Measurements from ENCODE around the gene CBFB. TPM values are rescaled to one million over a fixed set of nuclear protein-coding genes. Genes with fewer than 3 reads are reported as not detected.

Gene CBFB
- total and polyA plus RNA-seq, 2 donors = 19.3 to 62.5 TPM

DNA sequence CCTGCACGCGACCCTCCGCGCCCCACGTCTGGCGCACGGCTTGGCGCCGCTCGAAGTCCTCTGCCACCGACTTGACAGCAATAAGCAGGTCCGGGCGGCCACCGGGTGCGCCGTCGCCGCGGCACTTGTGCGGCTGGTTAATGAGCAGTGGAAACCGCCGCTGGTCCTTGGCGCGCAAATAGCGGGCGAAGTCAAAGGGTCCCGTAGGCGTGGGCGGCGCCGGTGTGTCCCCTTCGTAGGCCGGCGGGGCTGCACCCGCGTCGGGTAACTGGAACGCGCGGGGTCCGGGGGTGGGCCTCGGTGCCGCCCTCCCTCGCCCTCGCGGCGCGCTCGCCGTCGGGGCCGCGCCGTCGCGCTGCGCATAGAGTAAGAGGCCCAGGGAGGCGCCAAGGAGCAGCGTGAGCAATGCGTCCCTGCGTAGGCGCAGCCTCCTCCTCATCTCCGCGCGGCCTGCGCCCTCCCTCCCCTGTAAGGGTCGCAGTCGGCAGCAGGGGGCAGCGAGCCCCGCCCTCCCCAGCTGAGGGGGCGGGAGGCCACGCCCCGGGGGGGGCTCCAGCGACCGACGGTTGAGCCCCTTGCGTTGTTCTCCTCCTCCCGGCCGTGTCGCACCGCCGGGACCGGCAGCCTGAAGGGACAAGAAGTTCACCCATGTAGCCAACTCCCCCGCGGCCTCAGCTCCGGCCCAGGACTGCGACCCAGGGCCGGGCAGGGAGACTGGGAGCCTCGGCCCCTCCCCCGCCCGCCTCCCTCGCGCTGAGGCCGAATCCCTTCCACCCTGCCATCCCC is 121.3 kb downstream of the CBFB start:
- no peak for DNase-seq (ENCODE audit: extremely low spot score)
- WGBS = 7% methylated on average over 94 of the region's 94 CpGs
- H3K4me3 ChIP-seq (ENCODE audit: low read depth, low read length) = peak overlapping the region; percentile 62
- H3K36me3 ChIP-seq (ENCODE audit: insufficient read depth) = no peaks in the 10 kb centered on the region
- no peaks in the 10 kb centered on the region for H3K4me1 ChIP-seq (ENCODE audit: insufficient read depth)
- H3K27ac ChIP-seq (ENCODE audit: low read depth) = peak overlapping the region; percentile 92

Small RNA genes lying within 50 kb of the gene (small RNA-seq; reads per million reads assigned to genes)
- gene RN7SL543P = not detected

Other genes starting within 250 kb of the CBFB start
- not detected for gene TERB1, start 227.6 kb upstream of the CBFB start, total RNA-seq
- gene TERB1, start 227.6 kb upstream of the CBFB start, polyA plus RNA-seq = not detected
- gene NAE1, start 198.2 kb upstream of the CBFB start, total RNA-seq = 74.4 TPM
- gene NAE1, start 198.2 kb upstream of the CBFB start, polyA plus RNA-seq = 36.2 TPM
- not detected for gene CA7, start 184.7 kb upstream of the CBFB start, total RNA-seq
- not detected for gene CA7, start 184.7 kb upstream of the CBFB start, polyA plus RNA-seq
- 5.6 TPM for gene PDP2, start 148.6 kb upstream of the CBFB start, total RNA-seq
- gene PDP2, start 148.6 kb upstream of the CBFB start, polyA plus RNA-seq = 5.0 TPM
- not detected for gene CDH16, start 110.3 kb upstream of the CBFB start, total RNA-seq
- gene CDH16, start 110.3 kb upstream of the CBFB start, polyA plus RNA-seq = not detected
- 7.0 TPM for gene RRAD, start 103.6 kb upstream of the CBFB start, total RNA-seq
- gene RRAD, start 103.6 kb upstream of the CBFB start, polyA plus RNA-seq = 26.1 TPM
- gene CIAO2B, start 94.7 kb upstream of the CBFB start, total RNA-seq = 52.0 TPM
- 174 TPM for gene CIAO2B, start 94.7 kb upstream of the CBFB start, polyA plus RNA-seq
- 12.9 TPM for gene CES2, start 93.6 kb upstream of the CBFB start, total RNA-seq
- 32.5 TPM for gene CES2, start 93.6 kb upstream of the CBFB start, polyA plus RNA-seq
- gene CES3, start 67.9 kb upstream of the CBFB start, total RNA-seq = not detected
- 0.19 TPM for gene CES3, start 67.9 kb upstream of the CBFB start, polyA plus RNA-seq
- 4.9 TPM for gene CES4A, start 40.6 kb upstream of the CBFB start, total RNA-seq
- 4.0 TPM for gene CES4A, start 40.6 kb upstream of the CBFB start, polyA plus RNA-seq
- 22.8 TPM for gene PHAF1, start 80.8 kb downstream of the CBFB start, total RNA-seq
- 11.0 TPM for gene PHAF1, start 80.8 kb downstream of the CBFB start, polyA plus RNA-seq
- gene B3GNT9, start 121.8 kb downstream of the CBFB start, total RNA-seq = 22.4 TPM
- 26.4 TPM for gene B3GNT9, start 121.8 kb downstream of the CBFB start, polyA plus RNA-seq
- gene TRADD, start 130.8 kb downstream of the CBFB start, total RNA-seq = 7.3 TPM
- gene TRADD, start 130.8 kb downstream of the CBFB start, polyA plus RNA-seq = 38.1 TPM
- gene FBXL8, start 130.8 kb downstream of the CBFB start, total RNA-seq = 4.7 TPM
- gene FBXL8, start 130.8 kb downstream of the CBFB start, polyA plus RNA-seq = 20.4 TPM
- gene HSF4, start 135.6 kb downstream of the CBFB start, total RNA-seq = 4.5 TPM
- 75.2 TPM for gene HSF4, start 135.6 kb downstream of the CBFB start, polyA plus RNA-seq
- gene NOL3, start 141.4 kb downstream of the CBFB start, total RNA-seq = 5.3 TPM
- gene NOL3, start 141.4 kb downstream of the CBFB start, polyA plus RNA-seq = 66.6 TPM
- 11.4 TPM for gene MATCAP1, start 154.8 kb downstream of the CBFB start, total RNA-seq
- gene MATCAP1, start 154.8 kb downstream of the CBFB start, polyA plus RNA-seq = 20.9 TPM
- 3.4 TPM for gene EXOC3L1, start 161.0 kb downstream of the CBFB start, total RNA-seq
- gene EXOC3L1, start 161.0 kb downstream of the CBFB start, polyA plus RNA-seq = 3.7 TPM
- 28.0 TPM for gene E2F4, start 163.0 kb downstream of the CBFB start, total RNA-seq
- 65.0 TPM for gene E2F4, start 163.0 kb downstream of the CBFB start, polyA plus RNA-seq
- 2.7 TPM for gene ELMO3, start 170.0 kb downstream of the CBFB start, total RNA-seq
- gene ELMO3, start 170.0 kb downstream of the CBFB start, polyA plus RNA-seq = 6.4 TPM
- 12.6 TPM for gene TMEM208, start 198.0 kb downstream of the CBFB start, total RNA-seq
- gene TMEM208, start 198.0 kb downstream of the CBFB start, polyA plus RNA-seq = 54.4 TPM
- 7.5 TPM for gene FHOD1, start 218.3 kb downstream of the CBFB start, total RNA-seq
- gene FHOD1, start 218.3 kb downstream of the CBFB start, polyA plus RNA-seq = 16.4 TPM
- gene SLC9A5, start 219.8 kb downstream of the CBFB start, total RNA-seq = 0.32 TPM
- 0.29 TPM for gene SLC9A5, start 219.8 kb downstream of the CBFB start, polyA plus RNA-seq

Measured in urinary bladder (tissue), 4 donors.